Mucosa of gallbladder (tissue), 1 donor: ENCODE measurements around the gene SMU1. TPM values are rescaled to one million over a fixed set of nuclear protein-coding genes. Genes with fewer than 3 reads are reported as not detected.

ENCODE experiments used
- DNase-seq: peaks from one replicate; pipeline ENCODE4 v3.0.0-alpha.2; 2020; ENCODE audit warnings: low spot score
- total RNA-seq: library from RNA; stranded (reverse); gene quantifications from one replicate; pipeline ENCODE4 v1.2.1, GENCODE V29; 2021
- donor health status: DM: no; HTN: no; CAD: no.

The SMU1 gene
- total RNA-seq, 1 donor from 2014 or later: 20.6 TPM

- DNase-seq: no peak
Observed at GRCh38 chr9:33046061-33046460, 30.4 kb downstream of the SMU1 start.

DNA sequence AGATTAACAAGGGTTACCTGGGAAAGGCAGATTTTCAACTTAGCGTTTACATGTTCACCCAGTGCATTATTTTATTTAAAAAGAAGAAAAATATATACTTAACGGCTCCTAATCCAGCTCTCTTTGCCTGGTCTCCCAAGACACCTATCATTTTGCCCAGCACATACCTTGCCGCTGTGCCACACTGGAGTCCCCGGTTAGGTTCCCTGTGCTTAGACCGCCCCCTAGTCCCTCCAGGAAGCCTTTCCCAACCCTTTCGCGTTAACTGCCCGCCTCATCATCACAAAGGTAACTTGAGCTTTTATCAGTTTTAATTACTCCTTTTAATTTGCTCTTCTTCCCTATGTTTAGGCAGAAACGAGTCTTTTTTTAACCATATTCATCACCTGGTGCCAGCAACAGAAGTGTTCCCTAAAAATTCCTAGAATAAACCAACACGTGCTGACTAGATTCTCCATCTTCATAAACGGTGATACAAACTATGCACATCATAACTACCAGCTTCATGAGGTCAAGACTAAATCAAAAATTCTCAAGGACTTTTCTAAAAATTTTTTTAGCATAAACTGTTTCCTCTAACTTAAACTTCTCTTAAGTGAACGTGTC, 31.7 kb downstream of the SMU1 start:
- DNase-seq: peak; percentile 18

- DNase-seq: peak; percentile 83
Observed at GRCh38 chr9:33044162-33044673, 32.3 kb downstream of the SMU1 start.

DNA sequence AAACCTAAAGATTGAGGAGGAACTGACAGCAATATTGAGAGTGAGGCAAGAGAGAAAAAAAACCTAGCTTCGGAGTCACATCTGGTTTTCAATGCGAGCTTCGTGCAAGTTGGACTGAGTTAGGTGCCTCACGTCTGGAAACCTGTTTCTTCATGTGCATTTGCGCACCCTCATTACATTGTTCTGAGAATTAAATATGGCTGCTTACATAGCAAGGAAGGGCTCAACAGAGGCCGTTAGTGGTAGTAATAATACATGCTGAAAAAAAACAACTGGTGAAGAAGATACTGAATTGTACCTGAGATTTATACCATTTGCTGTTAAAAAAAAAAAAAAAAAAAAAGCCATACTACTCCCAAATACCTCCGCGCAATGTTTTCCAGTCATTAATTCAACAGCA, 32.8 kb downstream of the SMU1 start:
- no peak for DNase-seq

- no peak for DNase-seq
Observed at GRCh38 chr9:33042473-33042872, 34.0 kb downstream of the SMU1 start.

- DNase-seq: no peak
Observed at GRCh38 chr9:33041432-33042188, 34.9 kb downstream of the SMU1 start.

DNA sequence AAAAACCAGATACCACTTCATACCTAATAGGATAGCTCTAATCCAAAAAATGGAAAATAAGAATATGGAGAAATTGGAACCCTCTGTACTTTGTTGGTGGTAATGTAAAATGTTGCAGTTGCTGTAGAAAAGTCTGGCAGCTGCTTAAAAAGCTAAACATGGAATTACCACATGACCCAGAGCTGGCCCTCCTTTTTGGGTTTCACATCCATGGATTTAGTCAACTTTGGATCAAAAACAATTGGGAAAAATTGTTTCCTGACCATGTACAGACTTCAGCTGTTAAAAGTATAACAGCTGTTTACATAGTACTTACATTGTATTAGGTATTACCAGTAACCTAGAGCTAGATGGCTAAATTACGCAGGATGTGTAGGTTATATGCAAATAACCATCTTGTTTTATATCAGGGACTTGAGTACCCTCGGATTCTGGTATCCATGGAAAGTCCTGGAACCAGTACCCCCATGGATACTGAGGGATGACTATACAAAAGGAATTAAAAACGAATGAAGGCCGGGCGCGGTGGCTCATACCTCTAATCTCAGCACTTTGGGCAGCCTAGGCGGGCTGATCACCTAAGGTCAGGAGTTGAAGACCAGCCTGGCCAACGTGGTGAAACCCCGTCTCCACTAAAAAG, 35.6 kb downstream of the SMU1 start:
- no peak for DNase-seq

GRCh38 chr9:33032865-33033264, 43.6 kb downstream of the SMU1 start:
- DNase-seq: no peak

- no peak for DNase-seq
Observed at GRCh38 chr9:33032292-33032691, 44.2 kb downstream of the SMU1 start.

DNA sequence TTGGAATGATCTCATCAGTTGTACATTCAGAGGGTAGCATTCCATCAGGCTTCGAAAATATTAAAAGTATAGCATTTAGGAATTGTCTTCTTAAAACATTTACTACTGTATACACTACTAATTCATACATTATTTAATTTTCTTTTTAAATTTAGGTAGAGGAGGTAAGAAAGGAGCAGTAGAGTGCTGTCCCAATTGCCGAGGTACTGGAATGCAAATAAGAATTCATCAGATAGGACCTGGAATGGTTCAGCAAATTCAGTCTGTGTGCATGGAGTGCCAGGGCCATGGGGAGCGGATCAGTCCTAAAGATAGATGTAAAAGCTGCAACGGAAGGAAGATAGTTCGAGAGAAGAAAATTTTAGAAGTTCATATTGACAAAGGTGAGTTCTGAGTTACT, 46.2 kb downstream of the SMU1 start:
- no peak for DNase-seq

DNA sequence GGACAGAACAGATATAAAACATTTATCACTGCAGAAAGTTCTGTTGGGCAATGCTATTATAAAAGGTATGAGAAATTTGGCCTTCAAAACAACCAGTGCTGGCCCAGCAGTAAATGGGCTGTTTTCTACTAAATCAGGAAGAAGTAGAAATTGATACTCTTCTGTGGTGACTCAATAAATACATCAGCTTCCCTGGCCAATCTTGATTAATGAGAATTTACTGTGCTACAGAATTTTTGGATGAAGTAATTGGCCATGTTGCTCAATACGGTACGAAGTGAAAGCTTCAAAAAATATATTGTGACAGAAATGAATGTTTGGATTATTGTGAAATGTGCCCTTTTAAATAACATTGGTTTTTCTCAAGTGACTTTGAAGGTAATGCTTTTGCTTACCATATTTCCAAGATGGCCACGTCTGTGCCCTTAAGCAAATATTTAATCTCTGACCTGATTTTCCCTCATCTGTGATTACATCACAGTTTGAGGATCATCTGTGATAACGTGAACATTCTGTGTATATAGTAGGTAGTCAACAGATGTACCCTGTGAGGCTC, 47.2 kb downstream of the SMU1 start:
- no peak for DNase-seq

DNA sequence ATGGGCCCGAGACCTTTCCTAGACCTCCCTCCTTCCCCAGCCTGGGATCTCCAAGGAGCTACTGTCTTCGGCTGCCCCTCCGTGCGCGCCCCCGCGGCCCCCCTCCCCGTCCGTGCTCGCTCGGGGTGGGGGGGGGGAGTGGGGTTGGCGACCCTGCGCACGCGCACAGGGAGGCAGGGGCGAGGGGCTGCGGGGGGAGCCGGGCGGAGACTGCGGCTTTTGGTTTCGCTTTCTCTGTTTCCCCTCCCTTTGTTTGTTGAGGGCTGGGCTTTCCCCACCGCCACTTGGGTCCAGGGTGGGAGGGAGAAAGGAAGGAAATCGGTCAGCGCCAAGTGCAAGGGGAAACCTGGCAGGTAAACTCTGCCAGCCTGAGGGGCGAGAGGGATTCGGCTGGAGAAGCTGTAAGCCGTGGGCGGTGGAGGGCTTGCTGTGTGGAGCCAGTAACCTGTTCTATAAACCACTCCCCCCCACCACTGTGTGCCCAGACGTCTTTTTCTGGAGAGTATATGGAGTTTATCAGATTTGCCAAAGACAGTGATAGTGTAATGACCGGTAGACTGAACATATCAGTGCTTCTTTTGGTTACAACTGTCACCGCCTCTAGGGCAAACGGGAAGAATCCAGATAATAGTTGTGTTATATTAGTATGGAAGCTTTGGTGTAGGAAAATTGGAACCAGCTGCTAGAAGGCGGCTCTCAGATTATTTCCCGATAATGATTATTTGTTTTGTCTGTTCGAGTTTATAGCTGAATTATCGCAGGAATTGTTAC, 50.7 kb downstream of the SMU1 start:
- peak; percentile 44 for DNase-seq

GRCh38 chr9:33024966-33025571, 51.4 kb downstream of the SMU1 start, which contains the start of gene DNAJA1:
TSS of gene DNAJA1 (plus strand) at chr9:33025273. CDS start at chr9:33026485, 1,212 bp downstream.
- peak; percentile 95 for DNase-seq

DNA sequence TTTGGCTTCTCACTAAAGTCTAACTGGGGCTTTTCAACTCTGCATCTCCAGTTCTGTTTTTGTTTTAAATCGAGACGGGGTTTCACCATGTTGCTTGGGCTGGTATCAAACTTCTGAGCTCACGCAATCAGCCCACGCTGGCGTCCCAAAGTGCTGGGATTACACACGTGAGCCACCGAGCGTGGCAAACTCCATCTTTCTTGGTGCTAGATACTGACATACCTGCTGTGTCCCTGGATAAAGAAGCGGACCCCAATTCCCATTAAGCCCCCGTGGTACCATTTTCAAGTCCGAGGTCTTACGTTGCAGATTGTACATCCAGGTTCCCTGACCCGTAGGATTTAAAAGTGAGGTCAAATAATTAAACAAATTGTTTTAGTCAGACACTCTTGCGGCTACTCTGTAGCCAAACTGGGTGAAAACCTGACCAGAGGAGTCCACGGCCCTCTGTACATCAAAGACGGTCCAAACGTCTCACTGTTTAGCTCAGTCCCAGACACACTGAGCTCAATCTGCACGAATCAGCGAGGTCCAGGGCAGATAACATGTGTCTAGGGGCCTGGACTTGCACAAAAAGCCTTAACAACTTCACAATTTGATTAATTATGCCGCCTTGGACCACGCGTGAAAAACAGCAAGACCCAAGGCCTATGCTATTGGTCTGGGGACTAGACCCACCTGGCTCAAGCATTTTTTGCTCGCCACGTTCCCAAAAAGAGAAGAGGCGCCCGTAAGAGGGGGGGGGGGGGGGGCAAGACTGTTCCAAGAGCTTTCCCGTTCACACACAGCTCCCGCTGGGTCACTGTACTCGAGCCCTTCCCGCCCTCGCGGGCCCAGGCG, 52.1 kb downstream of the SMU1 start:
- no peak for DNase-seq

GRCh38 chr9:33023661-33024060, 52.8 kb downstream of the SMU1 start:
- no peak for DNase-seq

GRCh38 chr9:33022755-33023154, 53.7 kb downstream of the SMU1 start:
- DNase-seq: no peak

- DNase-seq: no peak
Observed at GRCh38 chr9:33022303-33022702, 54.2 kb downstream of the SMU1 start.

- no peak for DNase-seq
Observed at GRCh38 chr9:33019797-33020196, 56.7 kb downstream of the SMU1 start.

- DNase-seq: no peak
Observed at GRCh38 chr9:33017283-33018041, 59.0 kb downstream of the SMU1 start.

DNA sequence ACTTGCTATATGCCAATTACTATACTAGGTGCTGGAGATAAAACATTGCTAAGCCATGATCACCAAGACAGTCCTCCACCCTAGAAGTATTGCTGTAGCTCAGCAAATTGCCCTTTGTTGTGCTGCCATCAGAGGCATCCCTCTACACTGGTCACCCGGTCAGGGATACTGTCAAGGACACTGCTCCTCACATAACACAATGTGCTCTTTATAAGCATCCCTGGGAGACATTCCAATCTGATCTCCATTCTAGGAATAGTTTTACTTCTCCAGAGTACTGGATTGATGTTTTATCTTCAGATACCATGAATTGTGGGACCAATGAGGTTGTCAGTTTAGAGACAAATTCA, 61.8 kb downstream of the SMU1 start:
- DNase-seq: no peak
